SH-SY5Y (cell line): ENCODE results near the gene ACY1.

Experiments used
- GATA2 ChIP-seq: IDR thresholded peaks from 2 replicates; pipeline ENCODE4 v1.6.1; 2011; ENCODE audit warnings: mild to moderate bottlenecking, low read depth, low read length
- GATA3 ChIP-seq: IDR thresholded peaks from 2 replicates; pipeline ENCODE4 v1.6.1; 2011; ENCODE audit warnings: low read depth, mild to moderate bottlenecking, low read length, moderate library complexity

ACY1 gene

GRCh38 chr3:51966016-51966415, 17.3 kb upstream of the ACY1 start:
- TF ChIP-seq GATA2 (no peak), GATA3 (no peak)

- TF ChIP-seq GATA3: no peak
- TF ChIP-seq GATA2: no peak
Measured at GRCh38 chr3:51966486-51966885, 16.8 kb upstream of the ACY1 start.

- no peak for TF ChIP-seq GATA2
- TF ChIP-seq GATA3: no peak
Measured at GRCh38 chr3:51966922-51967383, 16.4 kb upstream of the ACY1 start.

- TF ChIP-seq GATA2 (no peak), GATA3 (no peak)
Measured at GRCh38 chr3:51967384-51968169, 15.8 kb upstream of the ACY1 start, which contains the start of gene PCBP4. TSS of gene PCBP4 (minus strand) at chr3:51967454. CDS start at chr3:51961240, 6,214 bp downstream.

GRCh38 chr3:51968170-51968775, 15.1 kb upstream of the ACY1 start:
- TF ChIP-seq GATA2: peak; percentile 65
- no peak for TF ChIP-seq GATA3

- no peak for TF ChIP-seq GATA3
- TF ChIP-seq GATA2: no peak
Measured at GRCh38 chr3:51968883-51969678, 14.3 kb upstream of the ACY1 start.

- TF ChIP-seq GATA2 (no peak), GATA3 (no peak)
Measured at GRCh38 chr3:51969841-51970240, 13.5 kb upstream of the ACY1 start.

GRCh38 chr3:51970606-51971300, 12.6 kb upstream of the ACY1 start:
- no peak for TF ChIP-seq GATA2
- TF ChIP-seq GATA3: no peak

- TF ChIP-seq GATA2: no peak
- no peak for TF ChIP-seq GATA3
Measured at GRCh38 chr3:51971350-51971749, 12.0 kb upstream of the ACY1 start.

- TF ChIP-seq GATA3 (no peak), GATA2 (no peak)
Measured at GRCh38 chr3:51974277-51974962, 8.9 kb upstream of the ACY1 start.

GRCh38 chr3:51974963-51975851, 8.1 kb upstream of the ACY1 start, which contains the start of gene ABHD14A:
TSS of gene ABHD14A (plus strand) at chr3:51975064. CDS start at chr3:51975136, 72 bp downstream.
- TF ChIP-seq GATA2 (no peak), GATA3 (no peak)

GRCh38 chr3:51975852-51976549, 7.3 kb upstream of the ACY1 start:
- no peak for TF ChIP-seq GATA3
- TF ChIP-seq GATA2: no peak
